Right atrium auricular region (tissue), 2 donors: ENCODE data around the gene GPHA2. TPM values are rescaled to one million over a fixed set of nuclear protein-coding genes. Genes with fewer than 3 reads are reported as not detected.

ENCODE experiments used
- DNase-seq: peaks from one replicate; pipeline ENCODE4 v3.0.0-alpha.2; 2019; ENCODE audit warnings: low spot score
- H3K27ac ChIP-seq, 2 donors: fragments of 200-600 bp; sonication (generic); 1 replicate in 1 of 2; 2 replicates in 1 of 2; pipeline ENCODE4 v1.5.1; 2016 to 2019
- H3K27me3 ChIP-seq, 2 donors: fragments of 200-600 bp; sonication (generic); one replicate each; pipeline versions ENCODE4 v1.5.1 to v1.6.0; 2017 to 2019
- H3K36me3 ChIP-seq: fragments of 200-600 bp; sonication (generic); one replicate; pipeline ENCODE4 v1.5.1; 2016
- H3K4me1 ChIP-seq, 2 donors: fragments of 200-600 bp; sonication (generic); one replicate each; pipeline versions ENCODE4 v1.5.1 to v1.6.0; 2017 to 2019
- H3K4me3 ChIP-seq, 2 donors: fragments of 200-600 bp; sonication (generic); 1 replicate in 1 of 2; 2 replicates in 1 of 2; pipeline ENCODE4 v1.5.1; 2017 to 2019; ENCODE audit warnings: mild to moderate bottlenecking in 1 of 2, moderate library complexity in 1 of 2
- H3K9me3 ChIP-seq, 2 donors: fragments of 200-600 bp; sonication (generic); one replicate each; pipeline ENCODE4 v1.5.1; 2019
- total RNA-seq, 2 donors: library from RNA; depleted of rRNA; stranded (reverse); fragments of >200 nt; gene quantifications; one replicate each; pipeline ENCODE4 v1.1.0, GENCODE V29; 2016
- TF ChIP-seq, protein P1 (sequence below), 2 donors: fragments of 200-600 bp; sonication (generic); IDR thresholded peaks; one replicate each; pipeline ENCODE4 v1.5.1; 2019; ENCODE audit warnings: antibody characterized with exemption in 2 of 2

GPHA2 gene
- total RNA-seq, 2 donors from 2014 or later = not detected

DNA sequence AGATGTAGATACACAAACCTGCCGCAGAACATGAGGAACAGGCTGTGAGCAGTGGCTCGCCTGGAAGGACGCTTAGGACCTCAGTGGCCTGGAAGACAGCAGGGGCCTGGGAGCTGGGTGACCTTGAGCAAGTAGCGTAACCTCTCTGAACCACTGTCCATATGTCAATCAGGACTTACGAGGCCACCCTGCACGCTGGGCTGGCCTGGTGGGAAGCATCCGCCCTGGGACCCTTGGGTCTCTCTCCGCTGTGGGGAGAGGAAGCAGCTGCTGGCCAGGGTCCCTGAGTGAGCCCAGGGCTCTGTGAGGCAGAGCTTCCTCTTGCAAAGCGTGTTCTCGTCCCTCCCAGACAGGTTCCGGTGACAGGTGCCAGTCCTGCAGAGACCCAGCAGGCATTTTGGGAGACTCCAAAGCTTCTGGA, 43.3 kb downstream of the GPHA2 start:
- Histone ChIP-seq H3K9me3 (no peaks in the 10 kb centered on the region), H3K27me3 (no peaks in the 10 kb centered on the region), H3K4me3 (no peak overlapping the region), H3K36me3 (peaks cover 9% of the 10 kb centered on the region), H3K27ac (peak overlapping the region in 1 of 2 donors; percentile 27), H3K4me1 (peaks cover 0 to 43% of the 10 kb centered on the region in 2 donors)
- TF ChIP-seq, protein P1, sequence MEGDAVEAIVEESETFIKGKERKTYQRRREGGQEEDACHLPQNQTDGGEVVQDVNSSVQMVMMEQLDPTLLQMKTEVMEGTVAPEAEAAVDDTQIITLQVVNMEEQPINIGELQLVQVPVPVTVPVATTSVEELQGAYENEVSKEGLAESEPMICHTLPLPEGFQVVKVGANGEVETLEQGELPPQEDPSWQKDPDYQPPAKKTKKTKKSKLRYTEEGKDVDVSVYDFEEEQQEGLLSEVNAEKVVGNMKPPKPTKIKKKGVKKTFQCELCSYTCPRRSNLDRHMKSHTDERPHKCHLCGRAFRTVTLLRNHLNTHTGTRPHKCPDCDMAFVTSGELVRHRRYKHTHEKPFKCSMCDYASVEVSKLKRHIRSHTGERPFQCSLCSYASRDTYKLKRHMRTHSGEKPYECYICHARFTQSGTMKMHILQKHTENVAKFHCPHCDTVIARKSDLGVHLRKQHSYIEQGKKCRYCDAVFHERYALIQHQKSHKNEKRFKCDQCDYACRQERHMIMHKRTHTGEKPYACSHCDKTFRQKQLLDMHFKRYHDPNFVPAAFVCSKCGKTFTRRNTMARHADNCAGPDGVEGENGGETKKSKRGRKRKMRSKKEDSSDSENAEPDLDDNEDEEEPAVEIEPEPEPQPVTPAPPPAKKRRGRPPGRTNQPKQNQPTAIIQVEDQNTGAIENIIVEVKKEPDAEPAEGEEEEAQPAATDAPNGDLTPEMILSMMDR (IDR thresholded peaks at IDR 0.05) = no peak
- DNase-seq = no peak

DNA sequence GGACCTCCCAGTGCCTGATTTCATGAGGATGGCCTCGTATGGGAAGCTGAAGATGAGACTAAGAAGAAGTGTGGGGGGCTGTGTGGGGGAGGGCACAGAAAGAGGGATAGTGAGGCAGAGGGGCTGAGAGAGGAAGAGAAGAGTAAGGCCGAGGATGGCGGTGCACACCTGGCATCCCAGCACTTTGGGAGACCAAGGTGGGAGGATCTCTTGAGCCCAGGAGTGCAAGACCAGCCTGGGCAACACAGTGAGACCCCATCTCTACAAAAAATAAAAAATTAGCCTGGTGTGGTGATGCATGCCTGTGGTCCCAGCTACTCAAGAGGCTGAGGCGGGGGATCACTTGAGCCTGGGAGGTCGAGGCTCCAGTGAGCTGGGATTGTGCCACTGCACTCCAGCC, 43.8 kb downstream of the GPHA2 start:
- no peaks in the 10 kb centered on the region for H3K9me3 ChIP-seq
- H3K27ac ChIP-seq = no peak overlapping the region
- TF ChIP-seq, protein P1 (IDR thresholded peaks at IDR 0.05) = no peak
- H3K36me3 ChIP-seq = peaks cover 5% of the 10 kb centered on the region
- H3K4me3 ChIP-seq = no peak overlapping the region
- DNase-seq = no peak
- H3K4me1 ChIP-seq = peaks cover 0 to 45% of the 10 kb centered on the region in 2 donors
- H3K27me3 ChIP-seq = no peaks in the 10 kb centered on the region

DNA sequence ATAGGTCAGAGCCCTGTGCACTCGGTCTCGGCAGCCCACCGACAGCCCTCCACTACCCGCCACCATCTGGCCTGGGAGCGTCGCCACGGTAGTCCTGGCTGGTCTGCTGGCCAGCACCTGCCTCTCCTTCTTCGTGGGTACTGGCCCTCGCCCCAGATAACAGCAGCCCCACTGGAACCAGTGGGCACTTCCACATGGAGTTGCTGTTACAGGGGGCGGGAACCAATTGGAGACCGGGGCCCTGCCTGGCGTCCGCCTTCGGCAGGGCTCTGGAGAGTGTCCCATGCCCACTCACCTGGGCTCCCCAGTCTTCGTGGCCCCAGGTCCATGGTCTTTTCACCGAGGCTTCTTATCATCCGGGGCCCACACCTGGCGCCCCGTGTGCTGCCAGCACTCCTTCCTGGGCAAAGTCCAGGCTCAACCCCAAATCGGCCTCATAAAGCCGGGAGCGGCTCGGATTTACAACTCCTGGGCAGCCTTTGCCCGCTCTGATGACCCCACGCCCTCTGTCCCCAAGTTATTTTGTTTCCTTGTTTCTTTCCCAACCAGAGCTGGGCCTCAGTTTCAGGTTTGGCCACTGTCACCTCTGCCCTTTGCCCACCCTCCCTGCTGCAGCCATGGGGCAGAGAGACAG, 44.4 kb downstream of the GPHA2 start:
- TF ChIP-seq, protein P1 (IDR thresholded peaks at IDR 0.05) = no peak
- Histone ChIP-seq H3K4me3 (no peak overlapping the region), H3K9me3 (no peaks in the 10 kb centered on the region), H3K27ac (no peak overlapping the region), H3K4me1 (peaks cover 0 to 45% of the 10 kb centered on the region in 2 donors), H3K27me3 (no peaks in the 10 kb centered on the region), H3K36me3 (peaks cover 5% of the 10 kb centered on the region)
- DNase-seq = no peak

DNA sequence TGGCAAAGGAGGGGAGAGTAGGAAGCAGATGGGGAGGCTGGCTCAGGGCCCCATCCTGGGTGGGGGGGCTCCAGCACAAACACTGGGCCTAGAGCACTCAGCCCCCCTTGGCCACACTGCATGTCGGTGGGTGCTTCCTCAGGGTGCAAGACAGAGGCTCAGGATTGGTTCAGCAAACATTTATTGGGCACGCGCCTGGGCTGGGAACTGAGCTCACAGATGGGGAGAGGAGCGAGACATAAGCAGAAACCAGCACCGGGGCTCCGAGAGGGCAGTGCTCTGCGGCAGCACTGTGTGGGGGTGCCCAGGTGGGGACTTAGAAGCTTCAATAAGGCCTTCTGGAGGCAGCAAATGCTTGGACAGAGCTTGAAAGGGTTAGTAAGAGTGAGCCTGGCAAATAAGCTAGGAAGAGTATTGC, 45.2 kb downstream of the GPHA2 start:
- peaks cover 0 to 45% of the 10 kb centered on the region in 2 donors for H3K4me1 ChIP-seq
- H3K27me3 ChIP-seq = no peaks in the 10 kb centered on the region
- no peak overlapping the region for H3K4me3 ChIP-seq
- H3K9me3 ChIP-seq = no peaks in the 10 kb centered on the region
- DNase-seq = no peak
- peaks cover 5% of the 10 kb centered on the region for H3K36me3 ChIP-seq
- TF ChIP-seq, protein P1 (IDR thresholded peaks at IDR 0.05) = no peak
- no peak overlapping the region for H3K27ac ChIP-seq

DNA sequence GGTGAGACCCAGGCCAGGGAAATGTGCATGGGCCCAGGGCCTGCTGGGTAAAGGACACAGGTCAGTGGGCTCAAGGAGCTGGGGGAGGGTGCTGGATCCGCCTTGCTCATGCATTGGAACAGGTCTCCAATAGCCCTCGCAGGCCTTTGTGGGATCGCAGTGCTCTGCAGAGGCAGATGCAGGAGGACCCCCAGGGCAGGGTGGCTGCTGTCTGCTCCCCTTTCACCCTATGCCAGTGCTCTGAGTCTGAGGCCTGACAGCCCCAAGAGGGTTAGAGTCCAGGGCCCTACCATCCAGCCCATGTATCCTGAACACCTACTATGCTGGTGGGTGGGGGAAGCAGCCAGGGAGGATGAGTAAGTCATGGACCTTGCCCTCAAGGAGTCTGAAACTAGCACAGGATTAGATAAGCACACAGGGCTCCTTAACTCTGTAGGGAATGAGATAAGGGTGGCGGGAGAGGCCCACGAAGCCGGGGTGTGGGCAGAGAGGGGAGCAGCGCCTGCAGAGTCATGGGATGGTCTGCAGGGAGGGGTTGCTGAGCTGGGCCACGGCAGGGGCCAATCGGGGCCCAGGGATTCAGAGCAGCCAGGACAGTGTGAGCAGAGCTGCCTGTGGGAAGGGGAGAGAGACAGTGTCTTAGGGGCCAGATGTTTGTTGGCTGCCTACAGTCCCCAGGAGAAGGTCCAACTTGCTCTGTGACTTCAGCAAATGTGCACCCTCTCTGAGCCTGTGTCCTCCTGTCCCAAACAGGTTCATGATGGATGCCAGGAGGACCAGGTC, 46.8 kb downstream of the GPHA2 start:
- peaks cover 0 to 38% of the 10 kb centered on the region in 2 donors for H3K4me1 ChIP-seq
- TF ChIP-seq, protein P1 (IDR thresholded peaks at IDR 0.05) = no peak
- no peak overlapping the region for H3K4me3 ChIP-seq
- no peak for DNase-seq
- no peaks in the 10 kb centered on the region for H3K36me3 ChIP-seq
- no peak overlapping the region for H3K27ac ChIP-seq
- no peaks in the 10 kb centered on the region for H3K9me3 ChIP-seq
- H3K27me3 ChIP-seq = no peaks in the 10 kb centered on the region
